ENCODE measurements around the gene EXOC6.

The EXOC6 gene

GRCh38 chr10:93061594-93062513 is 213.5 kb downstream of the EXOC6 start:
- H3K36me3 ChIP-seq (ENCODE audit: control insufficient read depth, insufficient read depth, low read length, severe bottlenecking) = no peaks in the 10 kb centered on the region
- H3K9me3 ChIP-seq (ENCODE audit: control insufficient read depth, low read length) = no peaks in the 10 kb centered on the region
- H3K4me1 ChIP-seq (ENCODE audit: control insufficient read depth, insufficient read depth, low read length) = peaks cover 4% of the 10 kb centered on the region
- no peak for DNase-seq (ENCODE audit: low read depth)
- peaks cover 70% of the 10 kb centered on the region for H3K27me3 ChIP-seq (replicated peaks; ENCODE audit: control insufficient read depth, insufficient read depth, low read length)
- H3K9ac ChIP-seq (ENCODE audit: low read length) = no peak overlapping the region
- H3K4me3 ChIP-seq (ENCODE audit: low read length) = peak overlapping the region; percentile 71

- no peaks in the 10 kb centered on the region for H3K36me3 ChIP-seq (ENCODE audit: control insufficient read depth, insufficient read depth, low read length, severe bottlenecking)
- peaks cover 4% of the 10 kb centered on the region for H3K4me1 ChIP-seq (ENCODE audit: control insufficient read depth, insufficient read depth, low read length)
- no peak overlapping the region for H3K9ac ChIP-seq (ENCODE audit: low read length)
- DNase-seq (ENCODE audit: low read depth) = peak; percentile 80
- peaks cover 78% of the 10 kb centered on the region for H3K27me3 ChIP-seq (replicated peaks; ENCODE audit: control insufficient read depth, insufficient read depth, low read length)
- no peaks in the 10 kb centered on the region for H3K9me3 ChIP-seq (ENCODE audit: control insufficient read depth, low read length)
- peak overlapping the region; percentile 71 for H3K4me3 ChIP-seq (ENCODE audit: low read length)
These were observed 214.3 kb downstream of the EXOC6 start for GRCh38 chr10:93062514-93063143.

GRCh38 chr10:93063144-93063976 is 215.0 kb downstream of the EXOC6 start:
- H3K4me3 ChIP-seq (ENCODE audit: low read length) = no peak overlapping the region
- no peak for DNase-seq (ENCODE audit: low read depth)

GRCh38 chr10:93063977-93064660 is 215.8 kb downstream of the EXOC6 start:
- no peak overlapping the region for H3K4me3 ChIP-seq (ENCODE audit: low read length)
- no peaks in the 10 kb centered on the region for H3K36me3 ChIP-seq (ENCODE audit: control insufficient read depth, insufficient read depth, low read length, severe bottlenecking)
- H3K27me3 ChIP-seq (replicated peaks; ENCODE audit: control insufficient read depth, insufficient read depth, low read length) = peaks cover 92% of the 10 kb centered on the region
- H3K9ac ChIP-seq (ENCODE audit: low read length) = no peak overlapping the region
- H3K9me3 ChIP-seq (ENCODE audit: control insufficient read depth, low read length) = no peaks in the 10 kb centered on the region
- peaks cover 10% of the 10 kb centered on the region for H3K4me1 ChIP-seq (ENCODE audit: control insufficient read depth, insufficient read depth, low read length)
- no peak for DNase-seq (ENCODE audit: low read depth)

More at GRCh38 chr10:93063144-93063976, 215.0 kb downstream of the EXOC6 start:
- H3K36me3 ChIP-seq (ENCODE audit: control insufficient read depth, insufficient read depth, low read length, severe bottlenecking) = no peaks in the 10 kb centered on the region
- peaks cover 6% of the 10 kb centered on the region for H3K4me1 ChIP-seq (ENCODE audit: control insufficient read depth, insufficient read depth, low read length)
- no peaks in the 10 kb centered on the region for H3K9me3 ChIP-seq (ENCODE audit: control insufficient read depth, low read length)
- H3K9ac ChIP-seq (ENCODE audit: low read length) = no peak overlapping the region
- H3K27me3 ChIP-seq (replicated peaks; ENCODE audit: control insufficient read depth, insufficient read depth, low read length) = peaks cover 85% of the 10 kb centered on the region

GRCh38 chr10:93064874-93065660 is 216.7 kb downstream of the EXOC6 start:
- DNase-seq (ENCODE audit: low read depth) = no peak
- Histone ChIP-seq H3K9me3 (ENCODE audit: control insufficient read depth, low read length) (no peaks in the 10 kb centered on the region), H3K9ac (ENCODE audit: low read length) (no peak overlapping the region), H3K4me3 (ENCODE audit: low read length) (no peak overlapping the region), H3K4me1 (ENCODE audit: control insufficient read depth, insufficient read depth, low read length) (peaks cover 10% of the 10 kb centered on the region), H3K36me3 (ENCODE audit: control insufficient read depth, insufficient read depth, low read length, severe bottlenecking) (no peaks in the 10 kb centered on the region), H3K27me3 (replicated peaks; ENCODE audit: control insufficient read depth, insufficient read depth, low read length) (peaks cover 94% of the 10 kb centered on the region)

GRCh38 chr10:93065675-93066543 is 217.6 kb downstream of the EXOC6 start:
- Histone ChIP-seq H3K27me3 (replicated peaks; ENCODE audit: control insufficient read depth, insufficient read depth, low read length) (peaks cover 95% of the 10 kb centered on the region), H3K4me3 (ENCODE audit: low read length) (no peak overlapping the region), H3K36me3 (ENCODE audit: control insufficient read depth, insufficient read depth, low read length, severe bottlenecking) (no peaks in the 10 kb centered on the region), H3K9me3 (ENCODE audit: control insufficient read depth, low read length) (no peaks in the 10 kb centered on the region), H3K9ac (ENCODE audit: low read length) (no peak overlapping the region), H3K4me1 (ENCODE audit: control insufficient read depth, insufficient read depth, low read length) (peaks cover 6% of the 10 kb centered on the region)
- no peak for DNase-seq (ENCODE audit: low read depth)

GRCh38 chr10:93066544-93066913 is 218.2 kb downstream of the EXOC6 start:
- Histone ChIP-seq H3K4me1 (ENCODE audit: control insufficient read depth, insufficient read depth, low read length) (peaks cover 6% of the 10 kb centered on the region), H3K27me3 (replicated peaks; ENCODE audit: control insufficient read depth, insufficient read depth, low read length) (peaks cover 92% of the 10 kb centered on the region), H3K9me3 (ENCODE audit: control insufficient read depth, low read length) (no peaks in the 10 kb centered on the region), H3K9ac (ENCODE audit: low read length) (no peak overlapping the region), H3K36me3 (ENCODE audit: control insufficient read depth, insufficient read depth, low read length, severe bottlenecking) (no peaks in the 10 kb centered on the region), H3K4me3 (ENCODE audit: low read length) (no peak overlapping the region)
- DNase-seq (ENCODE audit: low read depth) = no peak

- Histone ChIP-seq H3K36me3 (ENCODE audit: control insufficient read depth, insufficient read depth, low read length, severe bottlenecking) (no peaks in the 10 kb centered on the region), H3K27me3 (replicated peaks; ENCODE audit: control insufficient read depth, insufficient read depth, low read length) (peaks cover 92% of the 10 kb centered on the region), H3K9ac (ENCODE audit: low read length) (no peak overlapping the region), H3K4me3 (ENCODE audit: low read length) (no peak overlapping the region), H3K4me1 (ENCODE audit: control insufficient read depth, insufficient read depth, low read length) (peaks cover 12% of the 10 kb centered on the region), H3K9me3 (ENCODE audit: control insufficient read depth, low read length) (no peaks in the 10 kb centered on the region)
- no peak for DNase-seq (ENCODE audit: low read depth)
These were observed 219.4 kb downstream of the EXOC6 start for GRCh38 chr10:93067443-93068365.

Data from adipocyte (in vitro differentiated cells).